Adrenal gland (tissue), 12 donors: ENCODE results near the gene FAM174C. TPM values are rescaled to one million over a fixed set of nuclear protein-coding genes. Genes with fewer than 3 reads are reported as not detected.
A peak's percentile ranks its signal among the peaks of the same experiment; 100 is the strongest.

ENCODE experiments used
- DNase-seq, 7 donors: peaks; one replicate each; pipeline ENCODE4 v3.0.0-alpha.2; 2019 to 2020
- H3K27ac ChIP-seq, 5 donors: fragments of 200-600 bp; sonication (generic) in 4 of 5; 1 replicate in 3 of 5; 2 replicates in 2 of 5; pipeline versions ENCODE4 v1.5.1 to v1.8.0; 2016 to 2020; ENCODE audit warnings: mild to moderate bottlenecking in 1 of 5
- H3K27me3 ChIP-seq: fragments of 200-600 bp; 2 replicates; pipeline ENCODE4 v1.8.0; 2021
- H3K36me3 ChIP-seq, 2 donors: fragments of 200-600 bp; replicated peaks in 1 of 2; 1 replicate in 1 of 2; 2 replicates in 1 of 2; pipeline versions ENCODE4 v1.5.1 to v1.8.0; 2018 to 2022
- H3K4me1 ChIP-seq, 2 donors: fragments of 200-600 bp; replicated peaks in 1 of 2; 1 replicate in 1 of 2; 2 replicates in 1 of 2; pipeline versions ENCODE4 v1.5.1 to v1.8.0; 2018 to 2021
- H3K4me3 ChIP-seq, 4 donors: fragments of 200-600 bp; sonication (generic) in 3 of 4; one replicate each; pipeline ENCODE4 v1.5.1; 2016 to 2018
- H3K9me3 ChIP-seq, 3 donors: fragments of 200-600 bp; sonication (generic) in 1 of 3; replicated peaks in 1 of 3; 1 replicate in 2 of 3; 2 replicates in 1 of 3; pipeline versions ENCODE4 v1.5.1 to v1.8.0; 2016 to 2021
- POLR2A ChIP-seq, 2 donors: fragments of 450-650 bp; IDR thresholded peaks; one replicate each; pipeline ENCODE4 v1.6.1; 2017; ENCODE audit warnings: antibody characterized with exemption in 2 of 2, mild to moderate bottlenecking in 2 of 2, moderate library complexity in 1 of 2
- WGBS, 4 donors: extraction: QIAGEN DNeasy Blood & Tissue Kit in 2 of 4; methylation state at CpG; one replicate each; pipeline versions ENCODE4 v1.1.5 to v1.1.7; 2013 to 2017; 5-methylcytosine and 5-hydroxymethylcytosine counted together
- intact Hi-C, 2 donors: fragments of 100-400 bp; cut with DNase I; formaldehyde crosslinking; loops; one replicate each; pipeline versions ENCODE4 v1.14.1 to v1.15.0; 2022 to 2023
- polyA plus RNA-seq, 3 donors: library from polyadenylated mRNA; stranded (reverse); fragments of 200-250 nt in 2 of 3; fragments of 350-450 nt in 1 of 3; fragmentation: Illumina TruSeq in 1 of 3; extraction: RNeasy Lipid Tissue Mini Kit (QIAGEN cat#74804) in 1 of 3; gene quantifications; one replicate each; pipeline ENCODE4 v1.2.3, GENCODE V29; 2013 to 2014
- total RNA-seq, 9 donors: library from RNA; depleted of rRNA in 4 of 9; stranded (reverse); fragments of >200 nt in 4 of 9; fragments of 120-200 nt in 1 of 9; fragmentation: NEBNext Ultra II Directional in 1 of 9; extraction: Animal tissue kit (Norgen Biotek cat#: 25700) in 1 of 9; gene quantifications; one replicate each; pipeline versions ENCODE4 v1.1.0 to v1.2.4, GENCODE V29; 2013 to 2023
- TF ChIP-seq, protein P1 (sequence below), 6 experiments: fragments of 450-650 bp in 4 of 6; fragments of 200-600 bp in 2 of 6; sonication (generic) in 1 of 6; IDR thresholded peaks; 1 replicate in 5 of 6; 2 replicates in 1 of 6; pipeline versions ENCODE4 v1.5.1 to v1.8.0; 2016 to 2021; ENCODE audit warnings: antibody characterized with exemption in 6 of 6, mild to moderate bottlenecking in 2 of 6, moderate library complexity in 1 of 6
- donor health status: healthy with polysubstance abuse.
- donor health status: Bipolar disorder and iron deficiency.
- donor health status: DM: yes; HTN: yes; CAD: no.
- donor health status: DM: no; HTN: no; CAD: no.
- donor health status: DM: no; HTN: no; CAD: no.
- donor health status: DM: yes; HTN: yes; CAD: no.

FAM174C gene
- total and polyA plus RNA-seq, 12 donors = 3.8 to 279 (median 86.5) TPM

DNA sequence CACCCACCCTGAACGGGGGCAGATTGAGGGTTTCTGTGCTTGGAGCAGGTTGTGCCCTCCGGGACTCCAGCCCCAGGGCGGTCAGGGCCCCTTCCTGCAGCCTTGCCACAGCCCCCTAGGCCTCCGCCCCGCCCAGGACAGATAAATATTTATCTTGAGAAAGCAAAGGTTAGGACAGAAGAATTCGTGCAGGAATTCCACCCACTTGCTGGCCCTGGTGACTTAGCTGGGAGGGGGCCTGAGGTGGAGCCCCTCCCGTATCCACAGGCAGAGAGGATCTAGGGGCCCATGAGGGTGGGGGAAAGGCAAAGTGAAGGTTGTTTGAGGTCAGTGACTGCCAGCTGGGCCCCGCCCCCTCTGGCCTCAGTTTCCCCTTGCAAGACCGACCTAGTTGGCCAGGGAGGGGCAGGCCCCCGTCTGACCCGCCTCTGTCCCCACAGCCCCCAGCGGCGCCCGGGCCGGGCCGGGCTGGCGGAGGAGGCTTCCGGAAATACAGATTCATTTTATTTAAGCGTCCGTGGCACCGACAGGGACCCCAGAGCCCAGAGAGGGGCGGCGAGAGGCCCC lies 21.7 kb upstream of the FAM174C start:
- WGBS, 4 donors = 6 to 20% (median 14%) methylated on average over 3 to 23 of the region's 23 CpGs
- intact Hi-C loops = no loop called here
- peak in 1 of 7 donors; percentile 66 for DNase-seq
- Histone ChIP-seq H3K9me3 (no peaks in the 10 kb centered on the region), H3K27me3 (no peaks in the 10 kb centered on the region), H3K36me3 (peaks cover 0 to 60% of the 10 kb centered on the region in 2 donors), H3K4me1 (peaks cover 44% of the 10 kb centered on the region in 2 donors), H3K4me3 (peak overlapping the region in 2 of 4 donors; percentile 38 to 92), H3K27ac (peak overlapping the region; percentile 97 to 100 (median 99))
- TF ChIP-seq, protein P1, sequence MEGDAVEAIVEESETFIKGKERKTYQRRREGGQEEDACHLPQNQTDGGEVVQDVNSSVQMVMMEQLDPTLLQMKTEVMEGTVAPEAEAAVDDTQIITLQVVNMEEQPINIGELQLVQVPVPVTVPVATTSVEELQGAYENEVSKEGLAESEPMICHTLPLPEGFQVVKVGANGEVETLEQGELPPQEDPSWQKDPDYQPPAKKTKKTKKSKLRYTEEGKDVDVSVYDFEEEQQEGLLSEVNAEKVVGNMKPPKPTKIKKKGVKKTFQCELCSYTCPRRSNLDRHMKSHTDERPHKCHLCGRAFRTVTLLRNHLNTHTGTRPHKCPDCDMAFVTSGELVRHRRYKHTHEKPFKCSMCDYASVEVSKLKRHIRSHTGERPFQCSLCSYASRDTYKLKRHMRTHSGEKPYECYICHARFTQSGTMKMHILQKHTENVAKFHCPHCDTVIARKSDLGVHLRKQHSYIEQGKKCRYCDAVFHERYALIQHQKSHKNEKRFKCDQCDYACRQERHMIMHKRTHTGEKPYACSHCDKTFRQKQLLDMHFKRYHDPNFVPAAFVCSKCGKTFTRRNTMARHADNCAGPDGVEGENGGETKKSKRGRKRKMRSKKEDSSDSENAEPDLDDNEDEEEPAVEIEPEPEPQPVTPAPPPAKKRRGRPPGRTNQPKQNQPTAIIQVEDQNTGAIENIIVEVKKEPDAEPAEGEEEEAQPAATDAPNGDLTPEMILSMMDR (IDR thresholded peaks at IDR 0.05) = no peak
- no peak for TF ChIP-seq POLR2A (IDR thresholded peaks at IDR 0.05)

DNA sequence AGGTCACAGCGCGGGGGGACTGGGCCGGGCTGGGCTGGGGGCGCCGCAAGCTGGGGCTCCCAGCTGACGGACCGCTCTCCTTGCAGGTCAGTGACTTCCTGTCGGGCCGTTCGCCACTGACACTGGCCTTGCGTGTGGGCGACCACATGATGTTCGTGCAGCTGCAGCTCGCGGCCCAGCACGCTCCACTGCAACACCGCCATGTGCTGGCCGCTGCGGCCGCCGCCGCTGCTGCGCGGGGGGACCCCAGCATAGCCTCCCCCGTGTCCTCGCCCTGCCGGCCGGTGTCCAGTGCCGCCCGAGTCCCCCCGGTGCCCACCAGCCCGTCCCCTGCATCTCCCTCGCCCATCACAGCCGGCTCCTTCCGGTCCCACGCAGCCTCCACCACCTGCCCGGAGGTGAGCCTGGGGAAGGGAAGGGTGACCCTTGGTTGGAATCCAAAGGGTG lies 21.2 kb upstream of the FAM174C start:
- TF ChIP-seq POLR2A (IDR thresholded peaks at IDR 0.05) = peak in 1 of 2 donors; percentile 85
- TF ChIP-seq, protein P1 (IDR thresholded peaks at IDR 0.05) = no peak
- WGBS, 4 donors = 44 to 80% (median 63%) methylated on average over 1 to 37 of the region's 37 CpGs
- peak; percentile 74 to 94 (median 86) for DNase-seq
- Histone ChIP-seq H3K36me3 (peaks cover 0 to 60% of the 10 kb centered on the region in 2 donors), H3K27ac (peak overlapping the region; percentile 97 to 100 (median 99)), H3K9me3 (no peaks in the 10 kb centered on the region), H3K4me3 (peak overlapping the region in 2 of 4 donors; percentile 38 to 92), H3K4me1 (peaks cover 49 to 50% of the 10 kb centered on the region in 2 donors), H3K27me3 (no peaks in the 10 kb centered on the region)
- intact Hi-C loops = no loop called here

DNA sequence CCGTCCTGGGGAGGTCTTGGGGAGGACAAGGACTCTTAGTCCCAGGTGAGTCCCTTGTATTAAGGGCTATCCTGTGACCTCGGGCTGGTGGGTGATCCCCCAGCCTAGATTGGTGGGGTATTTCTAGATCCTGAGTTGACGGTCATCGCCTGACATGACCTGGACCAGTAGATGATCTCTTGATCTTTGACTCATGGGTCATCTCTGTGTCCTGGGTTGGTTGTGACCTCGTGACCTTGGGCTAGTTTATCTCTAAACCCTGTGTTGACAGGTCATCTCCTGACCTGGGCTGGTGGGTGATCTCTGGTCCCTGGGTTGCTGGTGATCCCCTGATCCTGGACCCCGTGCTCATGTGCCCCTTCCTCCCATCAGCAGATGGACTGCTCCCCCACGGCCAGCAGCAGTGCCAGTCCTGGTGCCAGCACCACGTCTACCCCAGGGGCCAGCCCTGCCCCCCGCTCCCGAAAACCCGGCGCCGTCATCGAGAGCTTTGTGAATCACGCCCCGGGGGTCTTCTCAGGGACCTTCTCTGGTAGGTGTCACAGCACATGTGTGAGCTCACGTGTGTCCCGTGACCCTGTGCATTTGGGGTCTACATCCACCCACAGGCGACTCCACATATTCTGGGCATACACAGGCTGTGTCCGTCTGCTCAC lies 20.7 kb upstream of the FAM174C start:
- H3K27ac ChIP-seq = peak overlapping the region; percentile 97 to 100 (median 99)
- peaks cover 0 to 60% of the 10 kb centered on the region in 2 donors for H3K36me3 ChIP-seq
- peak in 1 of 2 donors; percentile 8 for TF ChIP-seq POLR2A (IDR thresholded peaks at IDR 0.05)
- TF ChIP-seq, protein P1 (IDR thresholded peaks at IDR 0.05) = no peak
- peak in 3 of 7 donors; percentile 50 to 67 (median 56) for DNase-seq
- intact Hi-C loops = no loop called here
- no peaks in the 10 kb centered on the region for H3K27me3 ChIP-seq
- no peaks in the 10 kb centered on the region for H3K9me3 ChIP-seq
- 33 to 72% (median 61%) methylated on average over 4 to 20 of the region's 20 CpGs for WGBS, 4 donors
- H3K4me3 ChIP-seq = peak overlapping the region in 1 of 4 donors; percentile 92
- H3K4me1 ChIP-seq = peaks cover 55% of the 10 kb centered on the region in 2 donors
